Breast epithelium (tissue), 4 donors: ENCODE measurements around the gene NEDD4. TPM values are rescaled to one million over a fixed set of nuclear protein-coding genes. Genes with fewer than 3 reads are reported as not detected.

ENCODE experiments used
- DNase-seq, 2 donors: peaks; one replicate each; pipeline ENCODE4 v3.0.0-alpha.2; 2019; ENCODE audit warnings: low spot score in 2 of 2
- H3K27ac ChIP-seq, 2 donors: fragments of 200-600 bp; sonication (generic) in 1 of 2; one replicate each; pipeline ENCODE4 v1.5.1; 2016 to 2019; ENCODE audit warnings: mild to moderate bottlenecking in 1 of 2
- H3K27me3 ChIP-seq, 2 donors: fragments of 200-600 bp; sonication (generic) in 1 of 2; one replicate each; pipeline versions ENCODE4 v1.5.1 to v1.6.0; 2017 to 2019; ENCODE audit warnings: control low read depth in 1 of 2, mild to moderate bottlenecking in 1 of 2
- H3K36me3 ChIP-seq: fragments of 200-600 bp; one replicate; pipeline ENCODE4 v1.5.1; 2019
- H3K4me1 ChIP-seq, 2 donors: fragments of 200-600 bp; sonication (generic); one replicate each; pipeline ENCODE4 v1.5.1; 2016 to 2019; ENCODE audit warnings: control low read depth in 1 of 2
- H3K4me3 ChIP-seq, 3 donors: fragments of 200-600 bp; sonication (generic); 1 replicate in 2 of 3; 2 replicates in 1 of 3; pipeline ENCODE4 v1.5.1; 2016 to 2019; ENCODE audit warnings: mild to moderate bottlenecking in 3 of 3, moderate library complexity in 2 of 3
- H3K9me3 ChIP-seq, 2 donors: fragments of 200-600 bp; sonication (generic) in 1 of 2; one replicate each; pipeline ENCODE4 v1.5.1; 2016 to 2019; ENCODE audit warnings: control low read depth in 1 of 2
- POLR2A ChIP-seq: fragments of 450-650 bp; IDR thresholded peaks from one replicate; pipeline ENCODE4 v1.6.1; 2016; ENCODE audit warnings: antibody characterized with exemption, mild to moderate bottlenecking, moderate library complexity
- POLR2AphosphoS5 ChIP-seq, 3 donors: sonication (generic); formaldehyde crosslinking; IDR thresholded peaks; one replicate each; pipeline ENCODE4 v1.6.1; 2017; ENCODE audit warnings: antibody characterized with exemption in 3 of 3
- intact Hi-C: fragments of 100-400 bp; cut with DNase I; formaldehyde crosslinking; loops from one replicate; pipeline ENCODE4 v1.15.1; 2023; ENCODE audit warnings: low total_unique reads
- total RNA-seq, 3 donors: library from RNA; depleted of rRNA; stranded (reverse); fragments of >200 nt; gene quantifications; one replicate each; pipeline ENCODE4 v1.1.0, GENCODE V29; 2016
- TF ChIP-seq, protein P1 (sequence below), 3 donors: fragments of 450-650 bp; IDR thresholded peaks; one replicate each; pipeline ENCODE4 v1.5.1; 2016 to 2017; ENCODE audit warnings: antibody characterized with exemption in 3 of 3, mild to moderate bottlenecking in 3 of 3, moderate library complexity in 3 of 3

The NEDD4 gene
- total RNA-seq, 3 donors from 2014 or later: 13.0 to 19.6 (median 19.3) TPM

DNA sequence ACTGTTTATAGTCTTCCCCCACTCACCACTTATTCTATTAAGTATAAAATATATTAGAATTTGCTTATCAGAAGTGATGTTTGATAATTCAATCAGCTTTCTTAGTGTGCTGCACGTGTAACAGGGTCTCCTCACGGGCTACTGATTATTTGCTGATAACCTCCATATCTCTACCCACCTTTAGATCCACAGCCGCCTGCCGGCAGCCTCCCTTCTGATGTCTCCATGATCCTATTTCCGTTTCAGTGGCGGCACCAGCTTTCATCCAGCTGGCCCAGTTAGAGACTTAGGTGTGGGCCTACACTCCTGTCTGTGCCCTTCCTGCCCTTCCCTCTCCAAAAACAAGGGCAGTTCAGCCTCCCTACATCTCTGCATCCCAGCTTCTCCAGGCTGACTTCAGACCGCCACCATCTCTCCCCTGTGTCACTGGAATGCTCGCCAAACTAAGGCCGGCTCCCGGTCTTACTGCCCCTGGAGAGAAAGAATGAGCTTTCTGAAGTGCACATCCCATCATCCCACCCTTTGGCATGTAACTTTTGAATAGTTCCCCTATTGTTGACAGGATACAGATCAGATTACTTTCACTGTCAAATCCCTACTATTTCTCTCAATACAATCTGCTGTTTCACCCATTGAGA is 173.9 kb downstream of the NEDD4 start:
- no peak overlapping the region for H3K4me3 ChIP-seq
- no peak overlapping the region for H3K27ac ChIP-seq
- H3K9me3 ChIP-seq: no peaks in the 10 kb centered on the region
- intact Hi-C loops: no loop called here
- no peak for DNase-seq
- H3K27me3 ChIP-seq: no peaks in the 10 kb centered on the region
- H3K4me1 ChIP-seq: no peaks in the 10 kb centered on the region
- no peak for TF ChIP-seq POLR2A
- TF ChIP-seq, protein P1, sequence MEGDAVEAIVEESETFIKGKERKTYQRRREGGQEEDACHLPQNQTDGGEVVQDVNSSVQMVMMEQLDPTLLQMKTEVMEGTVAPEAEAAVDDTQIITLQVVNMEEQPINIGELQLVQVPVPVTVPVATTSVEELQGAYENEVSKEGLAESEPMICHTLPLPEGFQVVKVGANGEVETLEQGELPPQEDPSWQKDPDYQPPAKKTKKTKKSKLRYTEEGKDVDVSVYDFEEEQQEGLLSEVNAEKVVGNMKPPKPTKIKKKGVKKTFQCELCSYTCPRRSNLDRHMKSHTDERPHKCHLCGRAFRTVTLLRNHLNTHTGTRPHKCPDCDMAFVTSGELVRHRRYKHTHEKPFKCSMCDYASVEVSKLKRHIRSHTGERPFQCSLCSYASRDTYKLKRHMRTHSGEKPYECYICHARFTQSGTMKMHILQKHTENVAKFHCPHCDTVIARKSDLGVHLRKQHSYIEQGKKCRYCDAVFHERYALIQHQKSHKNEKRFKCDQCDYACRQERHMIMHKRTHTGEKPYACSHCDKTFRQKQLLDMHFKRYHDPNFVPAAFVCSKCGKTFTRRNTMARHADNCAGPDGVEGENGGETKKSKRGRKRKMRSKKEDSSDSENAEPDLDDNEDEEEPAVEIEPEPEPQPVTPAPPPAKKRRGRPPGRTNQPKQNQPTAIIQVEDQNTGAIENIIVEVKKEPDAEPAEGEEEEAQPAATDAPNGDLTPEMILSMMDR (IDR thresholded peaks at IDR 0.05): no peak
- no peak for TF ChIP-seq POLR2AphosphoS5 (IDR thresholded peaks at IDR 0.05)
- no peaks in the 10 kb centered on the region for H3K36me3 ChIP-seq

DNA sequence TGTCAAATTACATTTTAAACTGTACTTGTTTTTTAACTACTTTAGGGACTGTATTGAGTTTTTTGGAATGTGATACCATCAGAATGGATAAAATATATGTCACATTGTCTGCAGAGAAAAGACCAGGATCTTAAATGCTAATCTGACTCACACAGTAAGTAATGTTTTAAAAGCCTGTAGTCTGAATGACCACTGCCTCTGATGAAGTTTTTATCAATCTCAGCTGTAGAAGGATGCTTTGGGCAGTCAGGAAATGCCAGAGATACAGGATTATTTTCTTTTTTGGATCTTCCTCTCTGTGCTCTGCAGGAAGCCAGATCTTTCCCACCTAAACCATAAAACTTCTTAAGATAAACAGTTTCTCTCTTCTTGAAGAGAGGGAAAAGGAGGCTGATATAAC is 177.4 kb downstream of the NEDD4 start:
- TF ChIP-seq, protein P1 (IDR thresholded peaks at IDR 0.05): no peak
- no peak for DNase-seq
- Histone ChIP-seq H3K4me1 (no peaks in the 10 kb centered on the region), H3K4me3 (no peak overlapping the region), H3K36me3 (no peaks in the 10 kb centered on the region), H3K9me3 (no peaks in the 10 kb centered on the region), H3K27me3 (no peaks in the 10 kb centered on the region), H3K27ac (no peak overlapping the region)
- intact Hi-C loops: no loop called here

DNA sequence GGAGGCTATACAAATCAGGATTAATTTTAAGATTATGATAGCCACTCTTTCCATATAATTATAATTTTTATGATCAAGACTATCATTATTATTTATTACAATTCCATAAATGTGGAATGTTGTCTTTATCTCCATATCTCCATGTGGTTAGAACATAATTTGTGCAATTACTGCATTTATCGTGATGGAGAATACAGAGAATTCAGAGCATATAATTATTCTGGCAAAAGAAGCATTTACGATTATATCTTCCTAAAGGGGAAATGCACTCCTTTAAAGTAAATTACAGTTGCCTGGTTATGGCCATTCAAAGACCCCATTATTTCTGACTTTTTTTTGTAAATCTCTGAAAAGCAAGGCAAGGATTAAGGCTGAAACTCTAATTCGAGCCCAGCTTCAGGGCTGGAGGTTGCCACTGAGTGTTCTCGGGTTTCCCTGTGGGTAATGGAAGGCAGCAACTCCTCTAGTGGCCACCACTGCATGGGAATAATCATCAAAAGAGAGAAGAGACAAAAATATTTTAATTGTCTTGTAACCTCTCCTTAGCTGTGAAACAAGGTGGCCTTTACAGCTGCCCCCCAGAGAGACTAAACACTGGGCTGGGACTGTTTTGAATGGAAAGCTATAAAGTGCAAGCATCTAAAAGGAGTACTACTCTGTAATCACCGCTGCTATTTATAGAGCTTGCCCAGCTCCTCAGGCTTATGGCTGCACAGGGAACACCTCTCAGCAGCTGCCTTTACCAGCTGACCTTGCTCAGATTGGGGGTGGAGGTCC is 190.6 kb downstream of the NEDD4 start:
- intact Hi-C loops: no loop called here
- no peaks in the 10 kb centered on the region for H3K9me3 ChIP-seq
- DNase-seq: no peak
- H3K36me3 ChIP-seq: no peaks in the 10 kb centered on the region
- no peaks in the 10 kb centered on the region for H3K4me1 ChIP-seq
- H3K4me3 ChIP-seq: no peak overlapping the region
- H3K27ac ChIP-seq: no peak overlapping the region
- H3K27me3 ChIP-seq: no peaks in the 10 kb centered on the region
- TF ChIP-seq POLR2A (no peak), POLR2AphosphoS5 (IDR thresholded peaks at IDR 0.05) (no peak)
- TF ChIP-seq, protein P1 (IDR thresholded peaks at IDR 0.05): no peak

DNA sequence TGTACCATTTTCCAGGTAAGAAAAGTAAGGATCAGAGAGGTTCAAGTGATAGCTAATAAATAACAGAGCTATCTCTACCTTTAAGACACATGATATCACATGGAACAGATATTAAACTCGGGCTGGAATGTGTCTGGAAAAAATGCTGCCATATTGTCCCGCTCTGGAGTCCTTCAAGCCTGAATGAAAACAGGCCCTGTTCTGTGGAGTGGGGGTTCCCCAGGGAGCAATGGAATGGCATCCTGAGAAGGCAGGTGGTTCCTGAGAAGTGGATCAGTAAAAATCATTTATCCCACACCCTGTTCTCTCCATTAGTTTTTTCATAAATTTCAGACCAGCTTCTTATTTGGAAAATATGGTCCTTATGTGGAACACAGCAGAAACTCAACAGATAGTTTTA is 193.2 kb downstream of the NEDD4 start:
- TF ChIP-seq POLR2AphosphoS5 (IDR thresholded peaks at IDR 0.05): no peak
- DNase-seq: no peak
- Histone ChIP-seq H3K9me3 (no peaks in the 10 kb centered on the region), H3K27me3 (no peaks in the 10 kb centered on the region), H3K4me1 (no peaks in the 10 kb centered on the region), H3K4me3 (no peak overlapping the region), H3K36me3 (no peaks in the 10 kb centered on the region), H3K27ac (no peak overlapping the region)
- intact Hi-C loops: no loop called here

DNA sequence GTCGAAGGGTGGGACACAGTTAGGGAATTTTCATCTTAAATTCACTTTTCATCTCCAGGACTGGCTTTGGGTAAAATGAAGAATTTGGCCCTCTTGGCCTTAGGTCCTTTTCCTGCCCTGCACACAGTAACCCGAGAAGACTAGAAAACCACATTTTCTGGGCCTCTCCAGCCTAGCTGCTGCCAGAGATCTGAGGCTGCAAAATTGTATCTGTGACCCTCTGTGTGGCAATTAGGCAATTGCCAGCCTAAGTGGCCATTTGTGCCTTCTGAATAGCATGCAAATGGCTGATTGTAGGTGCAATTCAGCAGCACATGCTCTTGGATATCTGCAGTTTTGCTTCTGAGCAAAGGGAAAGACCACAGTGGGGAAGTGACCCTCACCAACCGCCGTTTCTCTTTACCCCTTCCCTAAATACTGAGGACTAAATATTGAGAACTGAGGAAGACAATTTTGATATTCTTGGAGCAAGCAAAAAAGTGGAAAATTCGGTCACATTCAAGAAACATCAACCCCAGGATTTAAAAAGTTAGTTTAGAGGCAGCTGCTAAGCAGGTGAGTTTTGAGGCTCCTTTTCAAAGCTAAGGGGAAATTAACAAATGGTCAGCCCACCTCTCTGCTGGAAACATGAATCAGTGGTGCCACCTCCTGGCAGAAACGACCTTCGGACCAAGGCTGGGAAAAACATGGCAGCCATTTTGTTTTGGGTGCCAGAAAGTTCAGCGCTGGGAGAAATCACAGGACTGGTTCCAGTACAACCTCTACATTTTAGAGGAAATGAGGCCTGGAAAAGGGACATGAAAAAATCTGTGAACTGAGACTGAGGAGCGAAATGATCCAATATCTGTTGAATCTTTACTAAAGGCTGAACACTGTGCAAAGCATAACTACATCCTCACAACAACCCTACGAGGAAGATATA is 193.9 kb downstream of the NEDD4 start:
- intact Hi-C loops: no loop called here
- H3K4me3 ChIP-seq: no peak overlapping the region
- no peaks in the 10 kb centered on the region for H3K4me1 ChIP-seq
- no peaks in the 10 kb centered on the region for H3K36me3 ChIP-seq
- DNase-seq: no peak
- no peaks in the 10 kb centered on the region for H3K9me3 ChIP-seq
- TF ChIP-seq, protein P1 (IDR thresholded peaks at IDR 0.05): peak in 1 of 3 donors; percentile 35
- no peak for TF ChIP-seq POLR2AphosphoS5 (IDR thresholded peaks at IDR 0.05)
- TF ChIP-seq POLR2A: no peak
- no peaks in the 10 kb centered on the region for H3K27me3 ChIP-seq
- H3K27ac ChIP-seq: no peak overlapping the region
